HEK293 (cell line): ENCODE data around the gene ASB16.

Experiments used
- CTCF ChIA-PET: fragments of 350-600 bp; formaldehyde crosslinking; extraction: SDS; loops from one replicate; lab custom pipeline; 2021; ENCODE audit warnings: antibody characterized with exemption; lab: Yijun Ruan, JAX
- POLR2A ChIA-PET: fragments of 300-600 bp; formaldehyde crosslinking; extraction: SDS; loops from one replicate; lab custom pipeline; 2020; ENCODE audit warnings: antibody characterized with exemption, inconsistent platforms; lab: Yijun Ruan, JAX
- H3K27ac ChIP-seq: fragments of 200-500 bp; sonication (Bioruptor generic); 2 replicates; pipeline ENCODE4 v1.5.1; 2014; ENCODE audit warnings: low read depth, low read length, control low read depth, inconsistent platforms; ENCODE audit errors: extremely low read depth
- H3K36me3 ChIP-seq, 2 experiments: fragments of 200-500 bp in 1 of 2; sonication (Bioruptor generic) in 1 of 2; 1 replicate in 1 of 2; 2 replicates in 1 of 2; pipeline ENCODE4 v1.5.1; 2014 to 2017; ENCODE audit warnings: inconsistent platforms in 2 of 2, low read length in 2 of 2; ENCODE audit not compliant: control insufficient read depth in 2 of 2, insufficient read depth in 1 of 2
- H3K4me1 ChIP-seq: fragments of 200-500 bp; sonication (Bioruptor generic); 2 replicates; pipeline ENCODE4 v1.5.1; 2014; ENCODE audit warnings: mild to moderate bottlenecking, low read length, inconsistent platforms; ENCODE audit not compliant: control insufficient read depth, insufficient read depth
- H3K4me3 ChIP-seq: 2 replicates; pipeline ENCODE4 v1.5.1; 2011; ENCODE audit warnings: low read depth, mild to moderate bottlenecking, control low read depth, low read length, moderate library complexity
- H3K9me3 ChIP-seq: fragments of 200-500 bp; sonication (Bioruptor generic); 2 replicates; pipeline ENCODE4 v1.5.1; 2014; ENCODE audit warnings: low read depth, low read length, inconsistent platforms; ENCODE audit not compliant: control insufficient read depth, insufficient read depth
- HIC1 ChIP-seq: fragments of 450-650 bp; formaldehyde crosslinking; IDR thresholded peaks from 2 replicates; pipeline ENCODE4 v1.5.1; 2016; ENCODE audit warnings: missing biosample characterization, missing genetic modification characterization
- KLF16 ChIP-seq: fragments of 450-650 bp; formaldehyde crosslinking; IDR thresholded peaks from 2 replicates; pipeline ENCODE4 v1.5.1; 2017; ENCODE audit warnings: missing biosample characterization, missing genetic modification characterization
- PBX3 ChIP-seq: sonication (generic); formaldehyde crosslinking; IDR thresholded peaks from 2 replicates; pipeline ENCODE4 v1.8.1; 2022; ENCODE audit warnings: mild to moderate bottlenecking, moderate library complexity, missing genetic modification reagents
- PRDM1 ChIP-seq: fragments of 450-650 bp; formaldehyde crosslinking; IDR thresholded peaks from 2 replicates; pipeline ENCODE4; 2016; ENCODE audit warnings: missing biosample characterization, missing genetic modification characterization
- PRDM10 ChIP-seq: fragments of 450-650 bp; formaldehyde crosslinking; IDR thresholded peaks from 2 replicates; pipeline ENCODE4 v1.5.1; 2016; ENCODE audit warnings: missing biosample characterization, missing genetic modification characterization
- PRDM4 ChIP-seq: fragments of 450-650 bp; formaldehyde crosslinking; IDR thresholded peaks from 2 replicates; pipeline ENCODE4 v1.5.1; 2017; ENCODE audit warnings: missing biosample characterization, missing genetic modification characterization
- SCRT2 ChIP-seq: fragments of 450-650 bp; formaldehyde crosslinking; IDR thresholded peaks from 2 replicates; pipeline ENCODE4 v1.5.1; 2016; ENCODE audit warnings: missing biosample characterization, missing genetic modification characterization
- ZBTB1 ChIP-seq: fragments of 450-650 bp; formaldehyde crosslinking; IDR thresholded peaks from 2 replicates; pipeline ENCODE4 v1.5.1; 2016; ENCODE audit warnings: missing biosample characterization, missing genetic modification characterization
- ZFP37 ChIP-seq: fragments of 450-650 bp; formaldehyde crosslinking; IDR thresholded peaks from 2 replicates; pipeline ENCODE4 v1.5.1; 2016; ENCODE audit warnings: missing biosample characterization, missing genetic modification characterization
- ZNF112 ChIP-seq: fragments of 450-650 bp; formaldehyde crosslinking; IDR thresholded peaks from 2 replicates; pipeline ENCODE4 v1.5.0; 2017; ENCODE audit warnings: missing biosample characterization, missing genetic modification characterization
- ZNF114 ChIP-seq: fragments of 450-650 bp; formaldehyde crosslinking; IDR thresholded peaks from 2 replicates; pipeline ENCODE4 v1.5.0; 2017; ENCODE audit warnings: missing biosample characterization, missing genetic modification characterization
- ZNF132 ChIP-seq: fragments of 450-650 bp; formaldehyde crosslinking; IDR thresholded peaks from 2 replicates; pipeline ENCODE4 v1.5.1; 2017; ENCODE audit warnings: missing biosample characterization, missing genetic modification characterization, borderline replicate concordance
- ZNF138 ChIP-seq: fragments of 450-650 bp; formaldehyde crosslinking; IDR thresholded peaks from 2 replicates; pipeline ENCODE4 v1.5.1; 2016; ENCODE audit warnings: missing biosample characterization, missing genetic modification characterization, borderline replicate concordance
- ZNF146 ChIP-seq: fragments of 450-650 bp; formaldehyde crosslinking; IDR thresholded peaks from 2 replicates; pipeline ENCODE4 v1.5.1; 2016; ENCODE audit warnings: missing biosample characterization, missing genetic modification characterization
- ZNF184 ChIP-seq: fragments of 450-650 bp; IDR thresholded peaks from 2 replicates; pipeline ENCODE4 v1.5.1; 2018; ENCODE audit warnings: missing biosample characterization, mild to moderate bottlenecking, missing genetic modification characterization
- ZNF214 ChIP-seq: fragments of 450-650 bp; formaldehyde crosslinking; IDR thresholded peaks from 2 replicates; pipeline ENCODE4 v1.5.1; 2017; ENCODE audit warnings: missing biosample characterization, mild to moderate bottlenecking, missing genetic modification characterization, borderline replicate concordance
- ZNF302 ChIP-seq: fragments of 450-650 bp; formaldehyde crosslinking; IDR thresholded peaks from 2 replicates; pipeline ENCODE4 v1.5.1; 2016; ENCODE audit warnings: missing biosample characterization, missing genetic modification characterization, low read depth
- ZNF423 ChIP-seq: fragments of 450-650 bp; formaldehyde crosslinking; IDR thresholded peaks from 2 replicates; pipeline ENCODE4 v1.5.1; 2016; ENCODE audit warnings: missing biosample characterization, missing genetic modification characterization
- ZNF449 ChIP-seq: fragments of 450-650 bp; formaldehyde crosslinking; IDR thresholded peaks from 2 replicates; pipeline ENCODE4 v1.5.1; 2017; ENCODE audit warnings: missing biosample characterization, mild to moderate bottlenecking, missing genetic modification characterization, moderate library complexity
- ZNF513 ChIP-seq: fragments of 450-650 bp; IDR thresholded peaks from 2 replicates; pipeline ENCODE4 v1.5.1; 2018; ENCODE audit warnings: missing biosample characterization, missing genetic modification characterization
- ZNF555 ChIP-seq: fragments of 450-650 bp; formaldehyde crosslinking; conservative IDR thresholded peaks from 2 replicates; pipeline ENCODE4 v1.5.1; 2017; ENCODE audit warnings: missing biosample characterization, mild to moderate bottlenecking, missing genetic modification characterization, inconsistent platforms
- ZNF623 ChIP-seq: fragments of 450-650 bp; formaldehyde crosslinking; IDR thresholded peaks from 2 replicates; pipeline ENCODE4 v1.5.1; 2016; ENCODE audit warnings: missing biosample characterization, missing genetic modification characterization
- ZNF629 ChIP-seq: fragments of 450-650 bp; formaldehyde crosslinking; IDR thresholded peaks from 2 replicates; pipeline ENCODE4 v1.5.1; 2017; ENCODE audit warnings: missing biosample characterization, missing genetic modification characterization
- ZNF658 ChIP-seq: fragments of 450-650 bp; formaldehyde crosslinking; IDR thresholded peaks from 2 replicates; pipeline ENCODE4; 2016; ENCODE audit warnings: missing biosample characterization, missing genetic modification characterization

The ASB16 gene

GRCh38 chr17:44123356-44124117 lies 47.0 kb upstream of the ASB16 start, which contains the start of gene HDAC5:
Gene HDAC5 (minus strand): TSS chr17:44123641. CDS start chr17:44117515, 6,126 bp downstream.
- CTCF ChIA-PET = interaction anchor here (0.5 to 2.6 kb wide), 22 partner anchors 8 to 835 kb away, joined by 3 to 22 read pairs (median 4); partner anchors contain the start of genes G6PC3, HROB and LSM12
- POLR2A ChIA-PET = interaction anchor here (0.5 to 4.1 kb wide), 35 partner anchors 9 to 808 kb away, joined by 3 to 34 read pairs (median 3); partner anchors contain the start of genes ASB16, G6PC3, GRN and LSM12
- Histone ChIP-seq H3K36me3 (no peaks in the 10 kb centered on the region; a peak in 1 of 3 replicates), H3K27ac (peak within 1 kb of the TSS; percentile 88), H3K4me3 (peak within 1 kb of the TSS; percentile 64), H3K4me1 (no peaks in the 10 kb centered on the region; the same call in 1 of the 2 replicates), H3K9me3 (no peaks in the 10 kb centered on the region)
- TF ChIP-seq ZNF138 (tag by site-specific recombination) (no peak), ZNF513 (tag by site-specific recombination) (no peak), ZNF214 (no peak), ZNF623 (tag by site-specific recombination) (no peak), ZNF555 (tag by site-specific recombination) (no peak), ZNF629 (peak; percentile 77; the same call in 1 of the 2 replicates), ZNF302 (tag by site-specific recombination) (no peak), ZFP37 (tag by site-specific recombination) (no peak), SCRT2 (tag by site-specific recombination) (no peak), ZNF114 (tag by site-specific recombination) (no peak), ZNF423 (tag by site-specific recombination) (no peak), PRDM10 (tag by site-specific recombination) (peak; percentile 88), ZBTB1 (no peak), ZNF658 (no peak), KLF16 (peak; percentile 58), ZNF146 (tag by site-specific recombination) (no peak), ZNF449 (tag by site-specific recombination) (no peak), PRDM1 (tag by site-specific recombination) (peak; percentile 20; the same call in 1 of the 2 replicates), HIC1 (tag by site-specific recombination) (peak; percentile 36; the same call in 1 of the 2 replicates), ZNF184 (tag by site-specific recombination) (peak; percentile 35; the same call in 1 of the 2 replicates), PBX3 (CRISPR knock-in tag) (0 out of 2 replicates have a peak, but pooled peaks have one; percentile 68), ZNF132 (no peak), ZNF112 (tag by site-specific recombination) (no peak), PRDM4 (no peak)
